ENCODE measurements around the gene MSX1.

MSX1 gene

GRCh38 chr4:4871242-4871572, 11.7 kb downstream of the MSX1 start:
- no peak for DNase-seq

- no peak for DNase-seq
Observed at GRCh38 chr4:4871573-4872313, 12.3 kb downstream of the MSX1 start.

GRCh38 chr4:4872314-4872903, 12.9 kb downstream of the MSX1 start:
- no peak for DNase-seq

DNA sequence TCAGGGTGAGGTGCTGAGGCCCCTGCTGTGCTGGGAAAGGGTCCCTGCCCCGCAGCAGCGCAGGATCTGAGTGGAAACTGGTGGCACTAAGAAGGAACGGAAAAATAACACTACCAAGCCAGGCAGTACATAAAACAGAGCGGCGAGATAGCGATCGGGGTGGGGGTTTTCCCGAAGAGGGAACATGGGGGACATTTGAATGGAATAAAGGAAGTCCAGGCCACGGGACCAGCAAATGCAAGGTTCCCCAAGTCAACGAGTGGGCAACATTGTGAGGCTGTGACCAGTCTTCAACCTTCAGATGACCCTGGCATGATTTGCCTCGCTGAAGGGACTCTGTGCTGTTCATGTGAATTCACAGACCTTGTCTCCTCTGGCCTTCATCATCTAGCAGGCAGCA, 13.7 kb downstream of the MSX1 start:
- DNase-seq: no peak

DNA sequence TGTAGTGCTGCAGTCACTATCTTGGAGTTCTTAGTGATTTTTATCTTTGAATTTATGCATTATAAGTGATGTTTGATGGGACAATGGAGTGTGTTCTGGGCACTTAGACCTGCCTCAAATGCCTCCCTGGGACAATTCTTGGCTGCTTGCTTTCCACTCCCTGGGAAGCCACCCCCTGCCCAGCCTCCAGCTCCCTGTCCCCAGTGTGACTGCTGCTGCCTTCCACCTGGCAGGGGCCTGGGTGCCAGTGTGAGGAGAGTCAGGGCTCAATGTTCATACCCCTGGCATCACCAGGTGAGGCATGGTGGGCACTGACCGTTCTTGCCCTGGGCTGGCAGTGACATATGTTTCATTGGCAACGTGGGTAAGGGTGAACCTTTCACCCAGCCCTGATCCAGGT, 14.8 kb downstream of the MSX1 start:
- DNase-seq: no peak

- DNase-seq: no peak
Observed at GRCh38 chr4:4875147-4875546, 15.7 kb downstream of the MSX1 start.

DNA sequence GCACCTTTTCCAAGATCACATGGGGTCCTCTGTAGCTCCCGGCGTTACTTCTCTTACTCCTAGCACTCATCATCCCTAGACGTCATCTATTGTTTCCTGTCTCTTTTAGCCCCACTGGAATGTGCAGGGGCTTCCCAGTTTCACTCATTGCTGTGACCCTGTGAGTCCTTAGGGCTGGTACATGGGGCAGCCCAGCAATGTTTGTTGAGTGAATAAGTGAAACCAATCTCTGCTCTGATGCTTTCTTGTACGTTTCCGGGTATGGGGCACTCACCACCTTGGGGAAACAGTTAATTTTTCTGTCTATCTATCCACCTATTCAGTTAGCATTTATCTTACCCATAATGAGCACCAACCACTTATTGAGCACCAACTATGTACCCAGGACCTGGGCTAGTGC, 16.1 kb downstream of the MSX1 start:
- DNase-seq: no peak

DNA sequence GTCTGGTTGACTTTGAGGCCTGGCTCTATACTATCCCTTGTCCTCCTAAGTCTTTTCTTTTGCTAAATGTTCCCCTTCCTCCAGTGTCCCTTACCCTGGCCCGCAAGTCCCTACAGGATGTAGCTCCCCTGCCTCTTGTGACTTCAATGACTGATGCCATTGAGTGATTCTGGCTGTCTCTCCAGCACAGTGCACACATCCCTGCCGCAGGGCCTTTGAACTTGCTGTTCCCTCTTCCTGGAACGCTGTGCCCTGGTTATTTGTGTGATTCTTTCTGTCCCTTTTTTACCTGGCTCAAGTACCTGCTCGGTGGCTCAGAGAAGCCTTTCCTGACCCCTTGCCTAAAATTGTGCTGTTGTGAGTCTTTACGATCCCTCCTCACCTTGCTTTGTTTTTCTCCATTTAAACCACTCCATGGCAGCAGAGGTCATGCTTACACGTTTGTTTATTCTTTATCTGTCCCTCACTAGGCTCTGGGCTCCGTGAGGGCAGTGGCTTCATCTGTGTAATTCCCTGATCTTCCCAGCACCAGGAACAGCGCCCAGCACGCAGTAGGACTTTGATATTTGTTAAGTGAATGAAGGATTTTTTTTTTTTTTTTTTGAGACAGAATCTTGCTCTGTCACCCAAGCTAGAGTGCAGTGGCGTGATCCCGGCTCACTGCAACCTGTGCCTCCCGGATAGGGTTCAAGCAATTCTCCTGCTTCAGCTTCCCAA, 17.6 kb downstream of the MSX1 start:
- DNase-seq: no peak

- no peak for DNase-seq
Observed at GRCh38 chr4:4880492-4880891, 21.0 kb downstream of the MSX1 start.

GRCh38 chr4:4881432-4881831, 22.0 kb downstream of the MSX1 start:
- no peak for DNase-seq

- DNase-seq: no peak
Observed at GRCh38 chr4:4884611-4885010, 25.1 kb downstream of the MSX1 start.

DNA sequence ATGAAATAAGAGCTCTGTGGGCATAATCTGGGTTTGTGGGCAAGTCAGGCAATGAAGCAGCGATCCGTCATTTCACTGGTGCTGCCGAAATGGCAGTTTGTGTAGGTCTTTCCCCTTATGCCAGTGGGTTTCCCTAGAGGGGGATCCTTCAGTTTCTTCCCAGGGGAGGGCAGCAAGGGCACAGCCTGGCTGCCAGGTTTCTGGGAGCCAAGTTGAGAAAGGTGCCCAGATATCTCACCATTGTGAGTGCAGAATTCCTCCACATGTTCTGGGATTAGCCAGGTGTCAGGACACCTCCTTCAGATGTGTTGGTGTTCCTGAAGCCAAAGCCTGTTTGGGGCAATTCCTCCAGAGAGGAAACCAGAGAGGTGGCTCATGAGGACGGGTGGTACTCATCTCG, 28.0 kb downstream of the MSX1 start:
- DNase-seq: no peak

GRCh38 chr4:4888695-4889094, 29.2 kb downstream of the MSX1 start:
- no peak for DNase-seq

DNA sequence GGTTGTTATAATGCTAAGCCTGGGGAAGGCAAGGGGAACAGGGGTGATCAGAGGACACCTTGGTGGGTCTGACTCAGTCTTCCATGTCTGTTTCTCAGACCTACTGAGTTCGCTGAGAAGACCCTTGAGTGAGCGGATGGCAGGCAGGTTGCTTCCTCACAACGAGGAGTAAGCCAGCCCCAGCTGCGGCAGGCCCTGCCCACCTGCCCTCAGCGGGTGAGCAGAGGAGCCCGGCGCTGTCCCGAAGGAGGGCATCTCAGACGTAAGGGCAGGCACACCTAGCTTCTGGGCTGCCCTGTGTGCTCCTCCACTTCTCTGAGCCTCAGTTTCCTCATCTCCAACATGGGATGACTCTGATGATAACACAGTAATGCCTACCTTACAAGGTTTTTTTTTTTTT, 30.3 kb downstream of the MSX1 start:
- DNase-seq: no peak

- DNase-seq: no peak
Observed at GRCh38 chr4:4890574-4891255, 31.2 kb downstream of the MSX1 start.

GRCh38 chr4:4893721-4894120, 34.3 kb downstream of the MSX1 start:
- DNase-seq: no peak

GRCh38 chr4:4899202-4899925, 39.9 kb downstream of the MSX1 start:
- no peak for DNase-seq

GRCh38 chr4:4901877-4902276, 42.4 kb downstream of the MSX1 start:
- no peak for DNase-seq

GRCh38 chr4:4912155-4912554, 52.7 kb downstream of the MSX1 start:
- DNase-seq: no peak

DNA sequence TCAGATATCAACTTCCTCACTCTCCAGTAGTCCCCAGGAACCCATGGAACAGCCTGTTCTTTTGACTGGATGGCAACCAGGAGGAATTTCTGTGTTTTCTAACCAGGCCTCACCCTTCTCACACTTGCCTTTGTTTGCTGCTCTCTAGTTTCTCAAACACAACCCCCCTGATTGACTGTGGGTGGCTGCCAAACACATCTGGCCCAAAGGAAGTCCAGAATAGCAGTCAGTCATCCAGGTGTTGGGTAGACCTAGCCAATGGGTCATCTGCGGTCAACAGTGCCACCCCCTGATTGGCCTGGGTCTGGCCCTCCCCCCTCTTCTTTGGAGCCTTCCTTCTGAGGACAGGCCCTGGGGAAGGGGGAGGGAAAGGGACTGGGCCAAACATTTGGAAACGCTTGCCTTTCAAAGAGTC, 53.7 kb downstream of the MSX1 start:
- DNase-seq: no peak

Data from NCI-H1694 treated with DMSO at 0.1 percent for 48 hours (cell line).